Naive thymus-derived CD4-positive, alpha-beta T cell (primary cell): ENCODE results near the gene SPTBN5. TPM values are rescaled to one million over a fixed set of nuclear protein-coding genes. Genes with fewer than 3 reads are reported as not detected.
A peak's percentile ranks its signal among the peaks of the same experiment; 100 is the strongest.
"Not testable (repeated sequence)": the region's sequence is repeated elsewhere in the genome, so short reads cannot be mapped to it uniquely, and the experiment has no call there.

Experiments
- ATAC-seq: fragments of 150-1000 bp; cut with Tn5 transposase; 2 replicates; pipeline ENCODE4 v1.10.0; 2021; ENCODE audit warnings: mild to moderate bottlenecking, moderate library complexity
- CTCF ChIA-PET: fragments of 350-600 bp; sonication (Branson Sonifier 250); formaldehyde crosslinking; loops from one replicate; lab custom pipeline; 2021; ENCODE audit warnings: antibody characterized with exemption; lab: Charles Lee
- POLR2A ChIA-PET: fragments of 350-600 bp; sonication (Branson Sonifier 250); formaldehyde crosslinking; loops from one replicate; lab custom pipeline; 2021; ENCODE audit warnings: antibody characterized with exemption, inconsistent platforms; lab: Charles Lee
- DNase-seq, 9 donors: peaks; one replicate each; pipeline versions ENCODE4 v3.0.0 to v3.0.0-alpha.2; 2020 to 2022; ENCODE audit warnings: mixed read lengths in 1 of 9
- H3K27ac ChIP-seq: one replicate; pipeline ENCODE4 v1.7.0; 2013; ENCODE audit warnings: mild to moderate bottlenecking, low read depth, low read length, moderate library complexity
- H3K27me3 ChIP-seq, 2 donors: one replicate each; pipeline ENCODE4 v1.7.0; 2013; ENCODE audit warnings: low read length in 2 of 2, mild to moderate bottlenecking in 2 of 2, moderate library complexity in 2 of 2; ENCODE audit not compliant: control insufficient read depth in 2 of 2, insufficient read depth in 2 of 2
- H3K36me3 ChIP-seq, 3 experiments: 1 replicate in 2 of 3; 2 replicates in 1 of 3; pipeline ENCODE4 v1.7.0; 2013; ENCODE audit warnings: low read length in 3 of 3, mild to moderate bottlenecking in 3 of 3, moderate library complexity in 1 of 3; ENCODE audit not compliant: insufficient read depth in 3 of 3, control insufficient read depth in 2 of 3
- H3K4me1 ChIP-seq, 2 donors: one replicate each; pipeline ENCODE4 v1.7.0; 2013; ENCODE audit warnings: low read length in 2 of 2, mild to moderate bottlenecking in 2 of 2, moderate library complexity in 1 of 2; ENCODE audit not compliant: control insufficient read depth in 2 of 2, insufficient read depth in 2 of 2
- H3K4me3 ChIP-seq: 2 replicates; pipeline ENCODE4 v1.7.0; 2013; ENCODE audit warnings: mild to moderate bottlenecking, low read length
- H3K9me3 ChIP-seq, 3 experiments: 1 replicate in 2 of 3; 2 replicates in 1 of 3; pipeline ENCODE4 v1.7.0; 2013; ENCODE audit warnings: low read length in 3 of 3; ENCODE audit not compliant: control insufficient read depth in 2 of 3
- H3K27ac Mint-ChIP-seq, 9 donors: one replicate each; pipeline ENCODE4 v1.8.0; 2020 to 2022; ENCODE audit warnings: mixed read lengths in 9 of 9, mild to moderate bottlenecking in 8 of 9, moderate library complexity in 5 of 9, inconsistent platforms in 2 of 9
- H3K27me3 Mint-ChIP-seq, 5 donors: one replicate each; pipeline ENCODE4 v1.8.0; 2021 to 2022; ENCODE audit warnings: mixed read lengths in 5 of 5, mild to moderate bottlenecking in 1 of 5
- H3K36me3 Mint-ChIP-seq, 5 donors: one replicate each; pipeline ENCODE4 v1.8.0; 2020 to 2022; ENCODE audit warnings: mixed read lengths in 5 of 5, mild to moderate bottlenecking in 3 of 5, inconsistent platforms in 1 of 5
- H3K4me1 Mint-ChIP-seq, 7 donors: one replicate each; pipeline ENCODE4 v1.8.0; 2020 to 2022; ENCODE audit warnings: mixed read lengths in 7 of 7, mild to moderate bottlenecking in 3 of 7, inconsistent platforms in 1 of 7
- H3K4me3 Mint-ChIP-seq, 10 donors: one replicate each; pipeline ENCODE4 v1.8.0; 2020 to 2022; ENCODE audit warnings: mild to moderate bottlenecking in 10 of 10, mixed read lengths in 10 of 10, moderate library complexity in 6 of 10, inconsistent platforms in 2 of 10
- H3K9me3 Mint-ChIP-seq, 11 donors: one replicate each; pipeline ENCODE4 v1.8.0; 2020 to 2022; ENCODE audit warnings: mixed read lengths in 11 of 11, mild to moderate bottlenecking in 4 of 11, inconsistent platforms in 1 of 11, moderate library complexity in 1 of 11
- intact Hi-C, 2 donors: fragments of 100-400 bp; cut with micrococcal nuclease; formaldehyde crosslinking; loops; one replicate each; pipeline ENCODE4 v1.15.1; 2023
- polyA plus RNA-seq, 2 donors: library from polyadenylated mRNA; unstranded; fragments of 300-500 nt; fragmentation: Illumina TruSeq; gene quantifications; one replicate each; pipeline ENCODE4 v1.2.3, GENCODE V29; 2021
- total RNA-seq, 6 experiments: library from RNA in 5 of 6; stranded (reverse) in 5 of 6; gene quantifications; 1 replicate in 5 of 6; 2 replicates in 1 of 6; pipeline ENCODE4 v1.2.3 and lab custom pipeline; 2021 to 2026

The SPTBN5 gene
- total and polyA plus RNA-seq, 7 experiments from 2014 or later: 0.12 to 2.7 (median 1.7) TPM; not detected in 1

DNA sequence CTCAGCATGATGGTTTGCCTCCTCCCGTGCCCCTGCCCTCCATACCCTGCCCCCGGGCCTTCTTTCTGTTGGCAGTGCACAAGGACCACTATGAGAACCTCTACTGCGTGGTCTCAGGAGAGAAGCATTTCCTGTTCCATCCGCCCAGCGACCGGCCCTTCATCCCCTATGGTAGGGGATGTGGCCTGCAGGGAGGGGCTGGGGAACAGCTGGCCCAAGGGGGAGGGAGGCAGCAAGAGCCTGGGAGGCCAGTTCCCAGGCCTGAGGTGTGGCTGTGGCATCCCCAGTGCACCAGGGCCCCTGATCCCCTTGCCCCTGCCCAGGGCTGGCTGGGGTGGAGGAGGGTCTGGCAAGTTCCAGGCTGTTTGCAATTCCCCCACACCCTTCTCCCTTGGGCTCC lies 57.8 kb downstream of the SPTBN5 start:
- Histone ChIP-seq H3K36me3 (peaks cover 1 to 58% (median 4%) of the 10 kb centered on the region in 3 experiments), H3K27me3 (no peaks in the 10 kb centered on the region), H3K9me3 (no peaks in the 10 kb centered on the region), H3K4me3 (no peak overlapping the region), H3K27ac (no peak overlapping the region), H3K4me1 (peaks cover 9 to 20% of the 10 kb centered on the region in 2 donors)
- DNase-seq (no peak), ATAC-seq (no peak)
- intact Hi-C loops: no loop called here
- peaks cover 0 to 17% (median 5%) of the 10 kb centered on the region in 5 donors for H3K36me3 Mint-ChIP-seq
- no peak overlapping the region for H3K4me3 Mint-ChIP-seq
- no peak overlapping the region for H3K27ac Mint-ChIP-seq
- no peaks in the 10 kb centered on the region for H3K27me3 Mint-ChIP-seq
- ChIA-PET POLR2A (no interaction called here), CTCF (no interaction called here)
- no peaks in the 10 kb centered on the region for H3K9me3 Mint-ChIP-seq
- H3K4me1 Mint-ChIP-seq: peaks cover 29 to 45% (median 36%) of the 10 kb centered on the region in 7 donors

DNA sequence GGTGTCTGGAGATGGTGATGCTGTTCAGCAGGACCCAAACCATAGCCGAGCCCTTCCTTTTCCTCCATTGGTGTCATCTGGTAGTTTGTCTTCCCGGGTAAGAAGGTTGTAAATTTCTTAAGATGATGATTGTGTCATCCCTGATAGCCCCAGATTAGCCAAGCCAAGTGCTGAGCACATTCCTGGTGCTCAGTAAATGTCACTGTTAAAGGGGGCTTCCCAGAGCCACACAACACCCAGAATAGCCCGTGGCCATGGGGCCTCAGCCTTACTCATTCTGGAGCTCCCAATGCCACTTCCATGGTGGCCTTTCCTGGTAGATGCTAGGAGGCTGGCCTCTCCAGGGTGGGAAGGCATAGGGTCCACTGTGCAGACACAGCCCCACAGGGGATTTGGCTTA lies 59.8 kb downstream of the SPTBN5 start:
- Mint-ChIP-seq H3K36me3 (peaks cover 0 to 21% (median 5%) of the 10 kb centered on the region in 5 donors), H3K4me1 (peaks cover 41 to 64% (median 54%) of the 10 kb centered on the region in 7 donors), H3K27me3 (no peaks in the 10 kb centered on the region), H3K27ac (no peak overlapping the region), H3K4me3 (peak overlapping the region in 1 of 10 donors; percentile 67), H3K9me3 (no peaks in the 10 kb centered on the region)
- H3K27me3 ChIP-seq: no peaks in the 10 kb centered on the region
- H3K9me3 ChIP-seq: no peaks in the 10 kb centered on the region
- peaks cover 20 to 31% of the 10 kb centered on the region in 2 donors for H3K4me1 ChIP-seq
- H3K36me3 ChIP-seq: peaks cover 0 to 44% (median 0%) of the 10 kb centered on the region in 3 experiments
- ChIA-PET POLR2A (no interaction called here), CTCF (interaction anchor here (0.9 kb wide), 1 partner anchor 37 kb away, joined by 3 read pairs; no protein-coding TSS in a partner anchor)
- no peak for DNase-seq
- intact Hi-C loops: no loop called here
- no peak overlapping the region for H3K27ac ChIP-seq
- ATAC-seq: no peak
- H3K4me3 ChIP-seq: no peak overlapping the region

DNA sequence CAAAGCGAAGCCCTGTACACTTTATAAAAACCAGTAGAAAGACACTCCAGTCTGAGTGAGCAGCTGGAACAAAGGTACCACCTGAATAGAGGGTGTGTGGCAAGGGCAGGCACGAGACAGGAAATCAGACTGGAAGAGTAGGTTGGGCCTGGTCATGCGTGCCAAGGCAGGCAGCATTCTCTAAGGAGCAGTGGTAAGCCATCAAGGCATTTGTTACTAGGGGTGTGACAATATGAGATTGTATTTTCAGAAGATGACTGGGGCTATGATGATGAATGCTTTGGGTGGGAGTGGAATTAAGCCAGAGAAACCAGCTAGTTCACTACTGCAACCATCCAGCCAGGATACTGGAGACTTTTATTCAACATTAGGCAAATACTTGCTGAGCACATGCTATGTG lies 61.0 kb downstream of the SPTBN5 start:
- peak overlapping the region in 5 of 9 donors; percentile 0 to 76 (median 19) for H3K27ac Mint-ChIP-seq

DNA sequence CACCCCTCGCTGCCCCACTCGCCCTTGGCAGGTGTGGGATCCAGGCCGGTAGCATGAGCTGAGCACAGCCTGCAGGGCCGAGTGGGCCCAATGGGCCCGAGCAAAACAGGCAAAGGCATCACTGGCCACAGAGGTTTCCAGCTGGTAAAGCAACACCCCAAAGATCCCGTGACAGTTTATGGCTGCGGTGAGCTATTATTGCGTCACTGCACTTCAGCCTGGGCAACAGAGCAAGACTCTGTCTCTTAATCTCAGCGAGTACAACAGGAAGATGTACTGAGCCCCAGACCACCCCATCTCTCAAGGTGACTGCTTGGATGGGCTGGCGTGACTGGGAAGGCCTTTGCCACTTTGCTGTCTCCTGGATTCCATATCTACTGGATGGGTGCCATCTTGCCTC lies 61.6 kb downstream of the SPTBN5 start:
- Histone ChIP-seq H3K27me3 (no peaks in the 10 kb centered on the region), H3K27ac (no peak overlapping the region), H3K4me1 (peaks cover 26 to 38% of the 10 kb centered on the region in 2 donors), H3K36me3 (peaks cover 0 to 36% (median 0%) of the 10 kb centered on the region in 3 experiments), H3K9me3 (no peaks in the 10 kb centered on the region), H3K4me3 (no peak overlapping the region)
- ATAC-seq: no peak
- H3K4me3 Mint-ChIP-seq: peak overlapping the region in 5 of 10 donors; percentile 32 to 64 (median 52)
- peaks cover 46 to 71% (median 60%) of the 10 kb centered on the region in 7 donors for H3K4me1 Mint-ChIP-seq
- ChIA-PET CTCF (interaction anchor here (0.6 to 1.7 kb wide), 7 partner anchors 15 to 105 kb away, joined by 3 to 6 read pairs (median 4); partner anchors contain the start of gene MAPKBP1), POLR2A (interaction anchor here (0.8 to 1.1 kb wide), 3 partner anchors 9 to 68 kb away, joined by 3 read pairs; no protein-coding TSS in a partner anchor)
- no peak for DNase-seq
- peak overlapping the region in 2 of 9 donors; percentile 19 to 56 for H3K27ac Mint-ChIP-seq
- H3K36me3 Mint-ChIP-seq: peaks cover 0 to 26% (median 4%) of the 10 kb centered on the region in 5 donors
- no peaks in the 10 kb centered on the region for H3K9me3 Mint-ChIP-seq
- intact Hi-C loops: no loop called here
- no peaks in the 10 kb centered on the region for H3K27me3 Mint-ChIP-seq

More for the DNA sequence above, 61.0 kb downstream of the SPTBN5 start:
- no peaks in the 10 kb centered on the region for H3K9me3 Mint-ChIP-seq
- Histone ChIP-seq H3K27me3 (no peaks in the 10 kb centered on the region), H3K27ac (no peak overlapping the region), H3K36me3 (peaks cover 0 to 38% (median 0%) of the 10 kb centered on the region in 3 experiments), H3K4me3 (no peak overlapping the region), H3K9me3 (no peaks in the 10 kb centered on the region), H3K4me1 (peaks cover 26 to 38% of the 10 kb centered on the region in 2 donors)
- peak overlapping the region in 7 of 10 donors; percentile 37 to 64 (median 45) for H3K4me3 Mint-ChIP-seq
- ChIA-PET POLR2A (no interaction called here), CTCF (interaction anchor here (1.3 to 1.7 kb wide), 2 partner anchors 59 to 104 kb away, joined by 5 to 6 read pairs; partner anchors contain the start of gene MAPKBP1)
- intact Hi-C loops: no loop called here
- ATAC-seq (no peak), DNase-seq (peak in 3 of 9 donors; percentile 18 to 27 (median 20))
- H3K27me3 Mint-ChIP-seq: no peaks in the 10 kb centered on the region
- peaks cover 46 to 72% (median 62%) of the 10 kb centered on the region in 7 donors for H3K4me1 Mint-ChIP-seq
- H3K36me3 Mint-ChIP-seq: peaks cover 0 to 27% (median 5%) of the 10 kb centered on the region in 5 donors

DNA sequence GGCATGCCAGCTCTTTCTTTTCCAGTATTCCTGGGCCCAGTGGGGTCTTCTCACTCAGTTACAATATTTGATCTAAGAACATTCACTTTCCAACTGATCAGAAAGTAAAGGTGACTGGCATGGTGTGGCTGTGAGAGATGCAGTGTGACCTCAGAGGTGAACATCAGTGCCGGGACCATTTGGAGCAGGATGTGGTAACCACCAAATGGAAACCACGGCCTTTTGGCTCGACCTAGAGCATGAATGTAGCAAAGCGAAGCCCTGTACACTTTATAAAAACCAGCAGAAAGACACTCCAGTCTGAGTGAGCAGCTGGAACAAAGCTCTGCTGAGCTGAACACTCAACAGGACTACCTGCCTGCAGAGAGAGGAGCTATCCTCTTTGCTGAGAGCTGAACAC lies 62.6 kb downstream of the SPTBN5 start:
- H3K9me3 ChIP-seq, intact Hi-C loops, H3K9me3 Mint-ChIP-seq, ATAC-seq, H3K27me3 ChIP-seq, H3K4me3 ChIP-seq, H3K27ac ChIP-seq, H3K27me3 Mint-ChIP-seq: not testable (repeated sequence)
- peaks cover 0 to 28% (median 4%) of the 10 kb centered on the region in 5 donors for H3K36me3 Mint-ChIP-seq
- H3K36me3 ChIP-seq: peaks cover 0 to 28% (median 0%) of the 10 kb centered on the region in 3 experiments
- H3K4me1 ChIP-seq: peaks cover 26 to 38% of the 10 kb centered on the region in 2 donors
- peak in 6 of 9 donors; percentile 14 to 51 (median 30) for DNase-seq
- peak overlapping the region in 8 of 9 donors; percentile 11 to 88 (median 59) for H3K27ac Mint-ChIP-seq
- ChIA-PET CTCF (interaction anchor here (0.6 to 1.7 kb wide), 6 partner anchors 20 to 106 kb away, joined by 3 to 6 read pairs (median 4); partner anchors contain the start of gene MAPKBP1), POLR2A (interaction anchor here (0.6 to 1.5 kb wide), 5 partner anchors 24 to 69 kb away, joined by 3 read pairs; no protein-coding TSS in a partner anchor)
- peaks cover 50 to 73% (median 63%) of the 10 kb centered on the region in 7 donors for H3K4me1 Mint-ChIP-seq
- peak overlapping the region; percentile 39 to 85 (median 58) for H3K4me3 Mint-ChIP-seq

DNA sequence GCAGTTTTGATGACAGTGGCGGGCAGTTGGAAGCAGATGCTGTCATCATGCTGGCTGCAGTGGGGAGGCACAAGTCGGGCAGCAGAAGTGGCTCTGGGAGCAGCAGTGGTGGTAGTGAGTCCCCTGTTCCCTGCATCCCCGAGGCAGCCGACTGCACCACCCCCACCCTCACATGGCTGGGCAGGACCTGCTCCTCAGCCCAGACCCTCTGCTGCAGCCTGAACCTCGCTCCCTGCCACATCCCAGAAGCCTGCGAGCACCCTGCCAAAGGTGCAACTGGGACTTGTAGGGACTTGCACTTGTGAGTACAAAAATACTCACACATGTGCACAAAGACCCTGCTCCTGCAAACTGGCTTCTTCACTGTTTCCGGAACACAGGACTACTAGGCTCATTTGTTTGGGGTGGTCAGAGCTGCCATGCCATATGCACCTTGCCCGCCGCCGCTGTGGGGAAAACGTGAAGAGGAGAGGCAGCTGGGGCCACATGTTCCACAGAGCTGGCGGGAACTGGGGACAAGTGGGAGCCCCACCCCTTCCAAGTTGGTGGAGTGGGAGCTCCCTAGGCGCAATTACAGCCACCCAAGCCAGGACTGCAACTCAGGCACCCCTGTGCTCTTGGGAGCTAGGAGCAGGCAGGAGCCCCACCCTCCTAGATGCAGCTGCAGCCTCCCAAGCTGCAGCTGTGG lies 63.8 kb downstream of the SPTBN5 start:
- Mint-ChIP-seq H3K27me3 (peaks cover 0 to 3% (median 0%) of the 10 kb centered on the region in 5 donors), H3K4me1 (peaks cover 45 to 68% (median 63%) of the 10 kb centered on the region in 7 donors), H3K36me3 (peaks cover 0 to 28% (median 4%) of the 10 kb centered on the region in 5 donors), H3K9me3 (no peaks in the 10 kb centered on the region), H3K27ac (peak overlapping the region in 1 of 9 donors; percentile 42), H3K4me3 (peak overlapping the region in 6 of 10 donors; percentile 4 to 98 (median 68))
- no peaks in the 10 kb centered on the region for H3K27me3 ChIP-seq
- intact Hi-C loops: loop anchor here (2.0 to 5.0 kb wide), 4 partner anchors 41 to 141 kb away; partner anchors contain the start of gene SPTBN5 (in 1 of the 2)
- no peak overlapping the region for H3K4me3 ChIP-seq
- H3K36me3 ChIP-seq: peaks cover 0 to 18% (median 0%) of the 10 kb centered on the region in 3 experiments
- CTCF ChIA-PET: no interaction called here
- H3K4me1 ChIP-seq: peaks cover 26 to 38% of the 10 kb centered on the region in 2 donors
- ATAC-seq: no peak
- POLR2A ChIA-PET: interaction anchor here (1.5 kb wide), 1 partner anchor 41 kb away, joined by 3 read pairs; no protein-coding TSS in a partner anchor
- no peak for DNase-seq
- no peaks in the 10 kb centered on the region for H3K9me3 ChIP-seq
- no peak overlapping the region for H3K27ac ChIP-seq
